OCI-LY1 (cell line): Measurements from ENCODE around the gene LRRC8E.

Experiments
- H2AFZ ChIP-seq: fragments of 200-600 bp; sonication (generic), shearing (Covaris generic); 2 replicates; pipeline ENCODE4 v1.6.0; 2014; ENCODE audit warnings: antibody characterized with exemption, mild to moderate bottlenecking, low read length
- H3F3A ChIP-seq: fragments of 200-600 bp; sonication (generic), shearing (Covaris generic); 2 replicates; pipeline ENCODE4 v1.6.0; 2014; ENCODE audit warnings: mild to moderate bottlenecking, antibody characterized with exemption, low read length, moderate library complexity; ENCODE audit not compliant: insufficient read depth
- H3K27ac ChIP-seq: fragments of 200-600 bp; sonication (generic); 2 replicates; pipeline ENCODE4 v1.5.1; 2014; ENCODE audit warnings: low read length, mixed run types, mild to moderate bottlenecking, low read depth; ENCODE audit not compliant: poor library complexity, severe bottlenecking
- H3K27me3 ChIP-seq: fragments of 200-600 bp; sonication (generic); 2 replicates; pipeline ENCODE4 v1.6.0; 2014; ENCODE audit warnings: antibody characterized with exemption, mild to moderate bottlenecking, low read length, moderate library complexity; ENCODE audit not compliant: insufficient read depth
- H3K36me3 ChIP-seq: fragments of 200-600 bp; sonication (generic); 2 replicates; pipeline ENCODE4 v1.6.1; 2014; ENCODE audit warnings: mild to moderate bottlenecking, antibody characterized with exemption, low read length, moderate library complexity, mixed read lengths; ENCODE audit not compliant: insufficient read depth
- H3K4me1 ChIP-seq: fragments of 200-600 bp; sonication (generic); 2 replicates; pipeline ENCODE4 v1.5.1; 2014; ENCODE audit warnings: mild to moderate bottlenecking, low read length, moderate library complexity; ENCODE audit not compliant: insufficient read depth, severe bottlenecking
- H3K4me2 ChIP-seq: fragments of 200-600 bp; sonication (generic), shearing (Covaris generic); 2 replicates; pipeline ENCODE4 v1.6.1; 2014; ENCODE audit warnings: low read length
- H3K4me3 ChIP-seq: fragments of 200-600 bp; sonication (generic); 2 replicates; pipeline ENCODE4 v1.5.1; 2014; ENCODE audit warnings: low read length, low read depth, mild to moderate bottlenecking, mixed read lengths; ENCODE audit not compliant: poor library complexity, severe bottlenecking
- H3K79me2 ChIP-seq: fragments of 200-600 bp; shearing (Covaris generic); 2 replicates; pipeline ENCODE4 v1.6.1; 2016; ENCODE audit warnings: mixed run types, low read length, mixed read lengths; ENCODE audit not compliant: insufficient read depth
- H3K9ac ChIP-seq: fragments of 200-600 bp; sonication (generic), shearing (Covaris generic); 2 replicates; pipeline ENCODE4 v1.6.1; 2014; ENCODE audit warnings: mild to moderate bottlenecking, low read length, mixed read lengths
- H3K9me2 ChIP-seq: fragments of 200-600 bp; sonication (generic), shearing (Covaris generic); 2 replicates; pipeline ENCODE4 v1.6.1; 2014; ENCODE audit warnings: low read depth, mild to moderate bottlenecking, low read length, mixed read lengths
- H3K9me3 ChIP-seq: fragments of 200-600 bp; shearing (Covaris generic); 2 replicates; pipeline ENCODE4 v1.6.1; 2014; ENCODE audit warnings: low read length, mixed read lengths
- H4K20me1 ChIP-seq: fragments of 200-600 bp; sonication (generic), shearing (Covaris generic); 2 replicates; pipeline ENCODE4 v1.6.0; 2016; ENCODE audit warnings: mild to moderate bottlenecking, low read length; ENCODE audit not compliant: insufficient read depth
- CTCF ChIP-seq: fragments of 200-600 bp; sonication (generic), shearing (Covaris generic); IDR thresholded peaks from 2 replicates; pipeline ENCODE4 v1.5.1; 2017; ENCODE audit warnings: mild to moderate bottlenecking, antibody characterized with exemption, low read length, moderate library complexity, mixed read lengths
- EZH2 ChIP-seq: fragments of 200-600 bp; sonication (generic), shearing (Covaris generic); IDR thresholded peaks from 2 replicates; pipeline ENCODE4 v1.8.0; 2017; ENCODE audit warnings: borderline replicate concordance, mixed run types, mild to moderate bottlenecking, antibody characterized with exemption, low read length, moderate library complexity, mixed read lengths

The LRRC8E gene

GRCh38 chr19:7846155-7846646 lies 42.1 kb upstream of the LRRC8E start:
- TF ChIP-seq EZH2 (no peak), CTCF (no peak)
- H3K36me3 ChIP-seq = no peaks in the 10 kb centered on the region

GRCh38 chr19:7847664-7848063 lies 40.6 kb upstream of the LRRC8E start:
- no peaks in the 10 kb centered on the region for H4K20me1 ChIP-seq
- no peaks in the 10 kb centered on the region for H3K9me2 ChIP-seq
- H3K27ac ChIP-seq = no peak overlapping the region
- no peaks in the 10 kb centered on the region for H3K79me2 ChIP-seq
- H3K4me2 ChIP-seq = no peak overlapping the region
- H3K27me3 ChIP-seq = 0 out of 2 replicates have a peak, but pooled peaks cover 3% of the 10 kb centered on the region
- no peaks in the 10 kb centered on the region for H3F3A ChIP-seq
- H3K4me1 ChIP-seq = no peaks in the 10 kb centered on the region
- TF ChIP-seq EZH2 (no peak), CTCF (no peak)
- no peaks in the 10 kb centered on the region for H3K36me3 ChIP-seq
- no peak overlapping the region for H3K4me3 ChIP-seq
- no peaks in the 10 kb centered on the region for H3K9me3 ChIP-seq
- no peak overlapping the region for H3K9ac ChIP-seq
- H2AFZ ChIP-seq = no peak overlapping the region

More at GRCh38 chr19:7846155-7846646, 42.1 kb upstream of the LRRC8E start:
- H3K9me2 ChIP-seq = no peaks in the 10 kb centered on the region
- no peak overlapping the region for H3K27ac ChIP-seq
- no peaks in the 10 kb centered on the region for H4K20me1 ChIP-seq
- H3F3A ChIP-seq = no peaks in the 10 kb centered on the region
- H3K79me2 ChIP-seq = no peaks in the 10 kb centered on the region
- no peaks in the 10 kb centered on the region for H3K27me3 ChIP-seq
- no peak overlapping the region for H3K4me3 ChIP-seq
- no peak overlapping the region for H3K4me2 ChIP-seq
- no peak overlapping the region for H2AFZ ChIP-seq
- H3K9ac ChIP-seq = no peak overlapping the region
- H3K4me1 ChIP-seq = no peaks in the 10 kb centered on the region
- H3K9me3 ChIP-seq = no peaks in the 10 kb centered on the region

- H3K79me2 ChIP-seq = no peaks in the 10 kb centered on the region
- H3K36me3 ChIP-seq = no peaks in the 10 kb centered on the region
- H4K20me1 ChIP-seq = no peaks in the 10 kb centered on the region
- H3K4me3 ChIP-seq = no peak overlapping the region
- no peaks in the 10 kb centered on the region for H3K9me3 ChIP-seq
- H3K4me2 ChIP-seq = no peak overlapping the region
- H3K4me1 ChIP-seq = no peaks in the 10 kb centered on the region
- TF ChIP-seq CTCF = no peak
- TF ChIP-seq EZH2 = no peak
- no peaks in the 10 kb centered on the region for H3F3A ChIP-seq
- H2AFZ ChIP-seq = no peak overlapping the region
- no peak overlapping the region for H3K27ac ChIP-seq
- 0 out of 2 replicates have a peak, but pooled peaks cover 6% of the 10 kb centered on the region for H3K27me3 ChIP-seq
- no peak overlapping the region for H3K9ac ChIP-seq
- no peaks in the 10 kb centered on the region for H3K9me2 ChIP-seq
Measured at GRCh38 chr19:7848779-7849457, 39.4 kb upstream of the LRRC8E start.
